IgD-negative memory B cell (primary cell): ENCODE measurements around the gene SPRR2A. TPM values are rescaled to one million over a fixed set of nuclear protein-coding genes. Genes with fewer than 3 reads are reported as not detected.
"Not testable (repeated sequence)": the region's sequence is repeated elsewhere in the genome, so short reads cannot be mapped to it uniquely, and the experiment has no call there.

Source experiments
- H3K27ac Mint-ChIP-seq, 3 donors: one replicate each; pipeline ENCODE4 v1.8.0; 2020 to 2022; ENCODE audit warnings: mild to moderate bottlenecking in 3 of 3, mixed read lengths in 3 of 3, moderate library complexity in 1 of 3
- H3K27me3 Mint-ChIP-seq: one replicate; pipeline ENCODE4 v1.8.0; 2021; ENCODE audit warnings: mixed read lengths
- H3K36me3 Mint-ChIP-seq: one replicate; pipeline ENCODE4 v1.8.0; 2020; ENCODE audit warnings: mild to moderate bottlenecking, mixed read lengths
- H3K4me1 Mint-ChIP-seq, 3 donors: one replicate each; pipeline ENCODE4 v1.8.0; 2020 to 2022; ENCODE audit warnings: mixed read lengths in 3 of 3, mild to moderate bottlenecking in 1 of 3
- H3K4me3 Mint-ChIP-seq, 4 donors: one replicate each; pipeline ENCODE4 v1.8.0; 2020 to 2022; ENCODE audit warnings: mild to moderate bottlenecking in 4 of 4, mixed read lengths in 4 of 4, moderate library complexity in 3 of 4
- H3K9me3 Mint-ChIP-seq, 3 donors: one replicate each; pipeline ENCODE4 v1.8.0; 2020 to 2021; ENCODE audit warnings: mixed read lengths in 3 of 3, mild to moderate bottlenecking in 1 of 3
- polyA plus RNA-seq: library from polyadenylated mRNA; unstranded; fragments of 300-500 nt; fragmentation: Illumina TruSeq; gene quantifications from one replicate; pipeline ENCODE4 v1.2.3, GENCODE V29; 2021

Gene SPRR2A
- polyA plus RNA-seq, result not detected

DNA sequence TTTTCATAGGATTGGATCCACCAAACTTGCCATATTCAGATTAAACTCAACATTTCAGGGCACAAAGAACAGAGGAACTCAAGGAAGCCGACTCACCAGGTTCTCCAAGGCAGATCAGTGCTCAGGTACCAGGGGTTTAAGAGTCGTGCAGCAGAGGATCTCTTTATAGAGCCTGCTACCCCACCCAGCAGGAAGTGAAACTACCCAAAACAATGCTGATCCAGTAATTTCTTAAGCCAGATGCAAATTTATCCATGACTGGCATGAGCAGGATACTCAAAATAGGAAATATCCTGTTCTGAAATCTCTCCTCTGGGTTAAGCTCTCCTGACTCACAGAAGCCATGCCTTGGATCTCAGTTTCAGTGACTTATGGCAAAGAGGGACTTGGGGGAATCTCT lies at the start of gene SPRR2A:
TSS of gene SPRR2A (minus strand) at position 138 of the 400 bp plus-strand sequence. CDS start 777 bp downstream, outside the sequence.
- Mint-ChIP-seq H3K4me1 (no peaks in the 10 kb centered on the region), H3K4me3 (peak within 1 kb of the TSS in 1 of 4 donors; percentile 17), H3K27ac (no peak within 1 kb of the TSS), H3K36me3 (no peaks in the 10 kb centered on the region), H3K27me3 (peaks cover 15% of the 10 kb centered on the region), H3K9me3 (peaks cover 0 to 7% (median 6%) of the 10 kb centered on the region in 3 donors)

DNA sequence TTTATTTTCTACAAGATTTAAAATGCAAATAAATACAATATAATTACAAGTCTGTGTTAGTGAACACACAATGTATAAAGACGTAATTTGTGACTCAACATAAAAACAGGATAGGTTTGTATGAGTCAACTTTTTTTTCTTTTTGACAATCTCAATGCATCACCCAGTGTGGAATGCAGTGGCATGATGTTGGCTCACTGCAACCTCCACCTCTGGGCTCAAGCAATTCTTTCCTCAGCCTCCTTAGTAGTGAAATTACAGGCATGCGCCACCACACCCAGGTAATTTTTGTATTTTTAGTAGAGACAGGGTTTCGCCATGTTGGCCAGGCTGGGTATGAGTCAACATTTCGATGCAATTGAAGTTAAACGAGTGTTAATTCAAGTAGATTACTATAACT lies 42.9 kb upstream of the SPRR2A start:
- Mint-ChIP-seq H3K4me1 (no peaks in the 10 kb centered on the region), H3K36me3 (no peaks in the 10 kb centered on the region), H3K27me3 (peaks cover 12% of the 10 kb centered on the region), H3K4me3 (no peak overlapping the region), H3K27ac (no peak overlapping the region), H3K9me3 (peaks cover 4 to 7% (median 6%) of the 10 kb centered on the region in 3 donors)

DNA sequence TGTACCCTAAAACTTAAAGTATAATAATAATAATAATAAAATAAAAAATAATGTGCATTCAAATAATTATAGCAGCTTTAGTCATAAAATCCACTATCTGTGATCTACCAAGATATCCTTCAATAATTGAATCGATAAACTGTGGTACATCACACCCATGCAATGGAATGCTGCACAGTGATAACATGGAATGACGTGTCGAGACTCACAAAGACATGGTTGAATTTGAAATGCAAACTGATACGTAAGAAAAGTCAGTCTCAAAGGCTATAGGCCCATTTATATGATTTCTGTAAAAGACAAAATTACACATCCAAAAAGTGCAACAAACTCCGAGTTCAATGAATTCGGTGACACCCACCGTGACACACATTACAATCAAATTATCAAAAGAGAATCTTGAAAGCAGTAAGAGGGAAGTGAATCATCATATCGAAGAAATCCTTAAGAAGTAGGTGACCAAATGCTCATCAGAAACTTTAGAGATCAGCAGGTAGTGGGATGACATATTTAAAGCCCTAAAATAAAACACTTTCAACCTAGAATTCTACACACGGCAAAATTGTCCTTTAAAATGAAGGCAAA lies 42.2 kb upstream of the SPRR2A start:
- no peaks in the 10 kb centered on the region for H3K36me3 Mint-ChIP-seq
- H3K27ac Mint-ChIP-seq, result no peak overlapping the region
- H3K4me1 Mint-ChIP-seq, result no peaks in the 10 kb centered on the region
- peaks cover 12% of the 10 kb centered on the region for H3K27me3 Mint-ChIP-seq
- peak overlapping the region in 1 of 4 donors; percentile 63 for H3K4me3 Mint-ChIP-seq
- peaks cover under 1 to 6% (median 2%) of the 10 kb centered on the region in 3 donors for H3K9me3 Mint-ChIP-seq

DNA sequence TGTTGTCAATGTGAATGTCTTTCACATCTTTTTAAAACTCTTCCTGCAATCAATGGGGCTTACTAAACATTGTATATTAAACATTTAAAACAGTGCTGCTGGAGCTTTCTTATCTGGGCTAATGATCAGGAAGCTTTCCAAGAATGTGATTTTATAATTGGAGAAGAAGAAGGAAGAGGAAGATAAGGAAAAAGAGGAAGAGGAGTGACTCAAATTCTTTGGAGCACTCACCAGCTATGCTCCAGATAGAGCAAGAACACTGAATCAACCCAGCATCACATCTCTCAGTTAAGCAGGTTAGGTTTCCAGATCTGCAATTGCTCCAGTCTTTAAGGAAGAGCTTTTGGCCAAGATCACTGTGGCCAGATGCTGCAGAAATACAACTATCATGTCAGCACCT lies 38.5 kb upstream of the SPRR2A start:
- no peak overlapping the region for H3K4me3 Mint-ChIP-seq
- H3K36me3 Mint-ChIP-seq, result no peaks in the 10 kb centered on the region
- no peak overlapping the region for H3K27ac Mint-ChIP-seq
- H3K4me1 Mint-ChIP-seq, result no peaks in the 10 kb centered on the region
- H3K9me3 Mint-ChIP-seq, result peaks cover 0 to 3% (median 0%) of the 10 kb centered on the region in 3 donors
- peaks cover 12% of the 10 kb centered on the region for H3K27me3 Mint-ChIP-seq

DNA sequence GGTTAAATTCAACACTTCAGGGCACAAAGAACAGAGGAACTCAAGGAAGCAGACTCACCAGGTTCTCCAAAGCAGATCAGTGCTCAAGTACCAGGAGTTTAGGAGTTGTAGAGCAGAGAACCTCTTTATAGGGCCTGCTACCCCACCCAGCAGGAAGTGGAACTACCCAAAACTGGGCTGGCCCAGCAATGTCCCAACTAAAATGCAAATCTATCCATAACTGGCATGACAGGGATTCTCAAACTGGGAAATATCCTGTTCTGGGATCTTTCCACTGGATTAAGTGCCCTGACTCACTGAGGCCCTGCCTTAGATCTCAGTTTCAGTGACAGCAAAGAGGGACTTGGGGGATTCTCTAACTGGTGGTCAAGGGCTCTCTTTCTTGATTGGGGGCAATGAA lies 37.1 kb upstream of the SPRR2A start, which contains the start of gene SPRR2E:
TSS of gene SPRR2E (minus strand) at position 101 of the 400 bp plus-strand sequence. CDS start 775 bp downstream, outside the sequence.
- Mint-ChIP-seq H3K27me3 (peaks cover 6% of the 10 kb centered on the region), H3K4me3 (no peak within 1 kb of the TSS), H3K4me1 (no peaks in the 10 kb centered on the region), H3K27ac (no peak within 1 kb of the TSS), H3K9me3 (peaks cover 0 to 3% (median 0%) of the 10 kb centered on the region in 3 donors), H3K36me3 (no peaks in the 10 kb centered on the region)

DNA sequence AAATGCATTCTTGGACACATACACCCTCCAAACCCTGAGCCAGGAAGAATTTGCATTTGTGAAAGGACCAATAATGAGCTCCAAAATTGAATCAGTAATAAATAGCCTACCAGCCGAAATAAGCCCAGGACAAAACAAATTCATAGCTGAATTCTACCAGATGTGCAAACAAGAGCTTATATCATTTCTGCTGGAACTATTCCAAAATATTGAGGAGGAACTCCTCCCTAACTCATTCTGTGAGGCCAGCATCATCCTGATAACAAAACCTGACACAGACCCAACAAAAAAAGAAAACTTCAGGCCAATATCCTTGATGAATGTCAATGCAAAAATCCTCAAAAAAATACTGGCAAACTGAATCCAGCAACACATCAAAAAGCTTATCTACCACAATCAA lies 30.3 kb upstream of the SPRR2A start:
- no peak overlapping the region for H3K4me3 Mint-ChIP-seq
- peaks cover 0 to 7% (median 2%) of the 10 kb centered on the region in 3 donors for H3K9me3 Mint-ChIP-seq
- no peaks in the 10 kb centered on the region for H3K36me3 Mint-ChIP-seq
- no peak overlapping the region for H3K27ac Mint-ChIP-seq
- no peaks in the 10 kb centered on the region for H3K4me1 Mint-ChIP-seq
- peaks cover 2% of the 10 kb centered on the region for H3K27me3 Mint-ChIP-seq

DNA sequence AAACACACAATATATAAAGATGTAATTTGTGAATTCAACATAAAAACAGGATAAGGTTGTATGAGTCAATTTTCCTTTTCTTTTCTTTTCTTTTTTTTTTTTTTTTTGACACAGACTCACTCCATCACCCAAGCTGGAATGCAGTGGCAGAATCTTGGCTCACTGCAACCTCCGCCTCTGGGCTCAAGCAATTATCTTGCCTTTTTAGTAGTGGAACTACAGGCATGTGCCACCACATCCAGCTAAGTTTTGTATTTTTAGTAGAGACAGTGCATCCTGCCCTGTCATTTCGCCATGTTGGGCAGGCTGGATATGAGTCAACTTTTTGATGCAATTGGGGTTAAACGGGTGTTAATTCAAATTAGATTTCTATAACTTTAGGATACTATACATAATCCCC lies 24.4 kb upstream of the SPRR2A start:
- no peak overlapping the region for H3K4me3 Mint-ChIP-seq
- peaks cover 7 to 13% (median 12%) of the 10 kb centered on the region in 3 donors for H3K9me3 Mint-ChIP-seq
- no peaks in the 10 kb centered on the region for H3K4me1 Mint-ChIP-seq
- H3K27ac Mint-ChIP-seq, result no peak overlapping the region
- peaks cover 2% of the 10 kb centered on the region for H3K36me3 Mint-ChIP-seq
- H3K27me3 Mint-ChIP-seq, result peaks cover 3% of the 10 kb centered on the region

DNA sequence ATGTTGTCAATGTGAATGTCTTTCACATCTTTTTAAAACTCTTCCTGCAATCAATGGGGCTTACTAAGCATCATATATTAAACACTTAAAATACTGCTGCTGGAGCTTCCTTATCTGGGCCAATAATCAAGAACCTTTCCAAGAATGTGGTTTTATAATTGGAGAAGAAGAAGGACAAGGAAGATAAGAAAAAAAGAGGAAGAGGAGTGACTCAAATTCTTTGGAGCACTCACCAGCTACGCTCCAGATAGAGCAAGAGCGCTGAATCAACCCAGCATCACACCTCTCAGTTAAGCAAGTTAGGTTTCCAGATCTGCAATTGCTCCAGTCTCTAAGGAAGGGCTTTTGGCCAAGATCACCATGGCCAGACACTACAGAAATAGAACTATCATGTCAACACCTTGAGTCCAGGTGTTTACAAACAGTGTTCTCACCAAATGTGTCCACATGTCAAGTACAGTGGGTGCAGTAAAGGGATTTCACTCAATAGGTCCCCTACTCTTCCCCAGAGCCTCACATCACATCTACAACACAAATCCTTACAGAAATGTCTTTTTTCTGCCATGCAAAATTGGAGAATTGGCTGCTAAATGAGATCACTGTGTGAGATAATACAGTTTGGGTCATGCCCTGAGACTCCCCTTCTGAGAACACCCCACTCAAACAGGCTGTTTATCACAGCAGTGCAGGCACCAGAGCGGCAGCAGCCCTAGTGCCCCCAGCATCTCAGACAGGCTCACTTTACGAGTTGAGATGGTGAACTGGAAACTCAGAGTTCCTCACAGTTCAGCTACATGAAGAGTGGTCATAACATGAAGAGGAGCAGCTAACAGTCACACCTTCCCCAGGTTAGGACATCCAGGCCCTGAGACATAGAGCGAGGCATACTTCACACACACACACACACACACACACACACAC lies 15.8 kb upstream of the SPRR2A start:
- no peaks in the 10 kb centered on the region for H3K4me1 Mint-ChIP-seq
- H3K27me3 Mint-ChIP-seq, result peaks cover 1% of the 10 kb centered on the region
- no peaks in the 10 kb centered on the region for H3K36me3 Mint-ChIP-seq
- H3K27ac Mint-ChIP-seq, result no peak overlapping the region
- H3K9me3 Mint-ChIP-seq, result peaks cover 0 to 2% (median 0%) of the 10 kb centered on the region in 3 donors
- no peak overlapping the region for H3K4me3 Mint-ChIP-seq

DNA sequence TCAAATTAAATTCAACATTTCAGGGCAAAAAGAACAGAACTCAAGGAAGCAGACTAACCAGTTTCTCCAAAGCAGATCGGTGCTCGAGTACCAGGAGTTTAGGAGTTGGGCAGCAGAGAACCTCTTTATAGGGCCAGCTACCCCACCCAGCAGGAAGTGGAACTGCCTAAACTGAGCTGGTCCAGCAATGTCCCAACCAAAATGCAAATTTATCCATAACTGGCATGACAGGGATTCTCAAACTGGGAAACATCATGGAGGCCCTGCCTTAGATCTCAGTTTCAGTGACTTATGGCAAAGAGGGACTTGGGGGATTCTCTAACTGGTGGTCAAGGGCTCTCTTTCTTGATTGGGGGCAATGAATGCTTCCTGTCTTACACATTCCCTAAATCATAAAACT lies 14.2 kb upstream of the SPRR2A start, which contains the start of gene SPRR2B:
TSS of gene SPRR2B (minus strand) at position 101 of the 400 bp plus-strand sequence. CDS start 772 bp downstream, outside the sequence.
- Mint-ChIP-seq H3K27ac (no peak within 1 kb of the TSS), H3K9me3 (peaks cover 0 to 4% (median 2%) of the 10 kb centered on the region in 3 donors), H3K4me3 (no peak within 1 kb of the TSS), H3K36me3 (no peaks in the 10 kb centered on the region), H3K4me1 (no peaks in the 10 kb centered on the region), H3K27me3 (no peaks in the 10 kb centered on the region)

DNA sequence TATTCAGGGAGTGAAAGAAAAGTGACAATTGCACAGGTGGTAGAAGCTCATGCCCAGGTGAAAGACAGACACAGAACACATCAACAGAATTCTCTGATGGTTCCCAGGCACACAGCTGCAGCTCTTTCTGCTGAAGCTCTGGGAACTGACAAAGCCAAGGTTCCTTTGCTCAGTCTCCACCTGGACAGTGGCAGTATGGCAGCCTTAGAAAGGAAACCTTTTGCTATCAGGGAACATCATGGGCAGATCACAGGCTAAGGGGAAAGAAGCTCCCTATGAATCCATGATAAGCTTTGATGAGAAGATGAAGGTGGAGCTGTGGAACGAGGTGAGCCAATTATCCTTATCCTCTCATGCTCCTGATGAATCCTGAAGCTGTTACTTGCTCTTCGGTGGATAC lies 12.9 kb upstream of the SPRR2A start:
- H3K27ac Mint-ChIP-seq, result no peak overlapping the region
- peaks cover 0 to 4% (median 2%) of the 10 kb centered on the region in 3 donors for H3K9me3 Mint-ChIP-seq
- no peaks in the 10 kb centered on the region for H3K27me3 Mint-ChIP-seq
- no peak overlapping the region for H3K4me3 Mint-ChIP-seq
- H3K4me1 Mint-ChIP-seq, result no peaks in the 10 kb centered on the region
- H3K36me3 Mint-ChIP-seq, result no peaks in the 10 kb centered on the region

DNA sequence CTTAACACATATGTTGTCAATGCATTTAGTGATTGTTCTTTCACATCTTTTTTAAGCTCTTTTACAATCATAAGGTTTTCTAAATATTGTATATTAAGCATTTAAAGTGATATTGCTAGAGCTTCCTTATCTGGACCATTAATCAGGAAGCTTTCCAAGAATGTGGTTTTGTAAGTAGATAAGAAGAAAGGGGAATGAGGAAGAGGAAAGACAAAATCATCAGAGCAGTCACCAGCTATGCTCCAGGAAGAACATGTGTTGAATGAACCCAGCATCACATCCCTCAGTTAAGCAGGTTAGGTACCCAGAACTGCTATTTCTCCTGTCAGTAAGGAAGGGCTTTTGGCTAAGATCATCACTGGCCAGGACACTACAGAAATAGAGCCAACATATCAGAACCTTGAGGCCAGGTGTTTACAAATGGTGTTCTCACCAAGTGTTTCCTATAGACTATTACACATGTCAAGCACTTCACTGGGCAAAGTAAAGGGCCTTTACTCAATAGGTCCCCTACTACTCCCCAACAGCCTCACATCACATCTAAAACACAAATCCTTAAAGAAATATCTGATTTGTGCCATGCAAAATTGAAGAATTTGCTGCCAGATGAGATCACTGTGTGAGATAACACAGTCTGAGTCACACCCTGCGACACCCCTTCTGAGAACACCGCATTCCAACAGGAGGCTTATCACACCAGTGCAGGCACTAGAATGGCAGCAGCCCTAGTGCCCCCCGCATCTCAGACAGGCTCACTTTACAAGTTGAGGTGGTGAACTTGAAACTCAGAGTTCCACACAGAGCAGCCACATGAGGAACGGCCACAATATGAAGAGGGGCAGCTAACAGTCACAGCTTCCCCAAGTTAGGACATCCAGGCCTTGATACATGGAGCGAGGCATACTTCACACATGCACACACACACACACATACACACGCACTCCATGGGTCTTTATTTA lies 1.8 kb upstream of the SPRR2A start:
- Mint-ChIP-seq H3K27ac (no peak overlapping the region), H3K27me3 (peaks cover 12% of the 10 kb centered on the region), H3K9me3 (no peaks in the 10 kb centered on the region), H3K4me3 (no peak overlapping the region), H3K4me1 (no peaks in the 10 kb centered on the region), H3K36me3 (no peaks in the 10 kb centered on the region)

DNA sequence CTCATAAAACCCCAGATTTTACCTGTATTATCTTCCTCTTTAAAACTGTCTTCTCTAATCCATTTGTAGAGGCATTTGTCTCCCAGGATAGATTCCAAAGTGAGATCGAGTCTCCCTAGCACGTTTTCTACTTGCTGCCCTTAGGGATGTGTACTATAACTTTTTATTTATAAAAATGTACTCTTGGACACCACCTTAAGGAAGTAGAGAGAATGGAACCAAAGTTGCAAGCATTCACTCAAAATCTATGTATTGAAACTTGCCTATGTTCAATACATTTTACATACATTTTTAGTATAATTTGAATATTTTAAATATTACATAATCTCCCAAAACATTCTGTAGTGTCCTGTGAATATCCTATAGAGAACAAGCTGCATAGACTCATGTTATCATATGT lies 842 bp upstream of the SPRR2A start:
- H3K27me3 Mint-ChIP-seq, result peaks cover 12% of the 10 kb centered on the region
- no peaks in the 10 kb centered on the region for H3K36me3 Mint-ChIP-seq
- no peaks in the 10 kb centered on the region for H3K4me1 Mint-ChIP-seq
- H3K4me3 Mint-ChIP-seq, result no peak overlapping the region
- peaks cover 0 to 4% (median under 1%) of the 10 kb centered on the region in 3 donors for H3K9me3 Mint-ChIP-seq
- H3K27ac Mint-ChIP-seq, result no peak overlapping the region

DNA sequence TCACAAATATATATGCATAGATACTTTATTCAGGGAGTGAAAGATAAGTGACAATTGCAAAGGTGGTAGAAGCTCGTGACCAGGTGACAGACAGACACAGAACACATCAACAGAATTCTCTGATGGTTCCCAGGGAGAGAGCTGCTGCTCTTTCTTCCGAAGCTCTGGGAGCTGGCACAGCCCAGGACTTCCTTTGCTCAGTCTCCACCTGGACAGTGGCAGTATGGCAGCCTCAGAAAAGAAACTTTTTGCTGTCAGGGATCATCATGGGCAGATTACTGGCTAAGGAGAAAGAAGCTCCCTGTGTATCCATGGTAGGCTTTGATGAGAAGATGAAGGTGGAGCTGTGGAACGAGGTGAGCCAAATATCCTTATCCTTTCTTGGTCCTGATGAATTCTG lies 1.2 kb downstream of the SPRR2A start:
- not testable (repeated sequence) for H3K27ac Mint-ChIP-seq, H3K36me3 Mint-ChIP-seq, H3K9me3 Mint-ChIP-seq, H3K4me1 Mint-ChIP-seq
- peaks cover 18% of the 10 kb centered on the region for H3K27me3 Mint-ChIP-seq
- peak overlapping the region in 1 of 4 donors; percentile 17 for H3K4me3 Mint-ChIP-seq

DNA sequence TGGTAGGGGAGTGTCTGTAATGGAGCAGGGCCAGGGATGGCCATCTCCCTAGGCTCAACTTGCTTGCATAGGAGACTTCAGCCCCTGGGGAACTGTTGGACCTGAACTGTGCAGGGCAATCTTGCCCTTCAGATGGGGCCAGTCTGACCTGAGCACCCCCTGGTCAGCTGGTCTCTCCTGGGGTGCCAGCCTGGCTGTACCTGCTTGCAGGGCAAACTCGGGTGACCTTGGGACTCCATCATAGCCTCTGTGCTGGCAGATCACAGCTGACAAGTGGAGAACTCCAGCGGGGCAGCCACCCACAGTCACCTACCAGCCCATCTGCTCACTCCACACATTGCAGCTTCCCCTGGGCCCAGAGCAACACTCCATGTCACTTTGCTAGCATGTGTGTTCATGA lies 8.1 kb downstream of the SPRR2A start:
- Mint-ChIP-seq H3K36me3 (no peaks in the 10 kb centered on the region), H3K27ac (no peak overlapping the region), H3K4me3 (no peak overlapping the region), H3K4me1 (no peaks in the 10 kb centered on the region), H3K9me3 (peaks cover 0 to 7% (median 6%) of the 10 kb centered on the region in 3 donors), H3K27me3 (peaks cover 13% of the 10 kb centered on the region)
